Astrocyte (in vitro differentiated cells and primary cell): ENCODE results near the gene FADS2. TPM values are rescaled to one million over a fixed set of nuclear protein-coding genes. Genes with fewer than 3 reads are reported as not detected.

Experiments
- DNase-seq: peaks from one replicate; pipeline ENCODE4 v3.0.0-alpha.2; 2010; ENCODE audit warnings: low read depth
- FAIRE-seq: peaks from 2 replicates; lab custom pipeline; 2011; peaks lifted over from hg19 to GRCh38; lab: Jason Lieb, UNC
- H2AFZ ChIP-seq: 2 replicates; pipeline ENCODE4 v1.6.0; 2012; ENCODE audit warnings: low read depth, low read length, inconsistent platforms
- H3K27ac ChIP-seq: 2 replicates; pipeline ENCODE4 v1.5.1; 2011; ENCODE audit warnings: low read depth, low read length, inconsistent platforms
- H3K27me3 ChIP-seq: 2 replicates; pipeline ENCODE4 v1.6.0; 2011; ENCODE audit warnings: low read length, inconsistent platforms; ENCODE audit not compliant: insufficient read depth
- H3K36me3 ChIP-seq: 2 replicates; pipeline ENCODE4 v1.5.1; 2011; ENCODE audit warnings: low read length, inconsistent platforms; ENCODE audit not compliant: insufficient read depth
- H3K4me1 ChIP-seq: 2 replicates; pipeline ENCODE4 v1.5.1; 2011; ENCODE audit warnings: low read length, inconsistent platforms; ENCODE audit not compliant: insufficient read depth
- H3K4me2 ChIP-seq: 2 replicates; pipeline ENCODE4 v1.6.0; 2012; ENCODE audit warnings: low read length, inconsistent platforms
- H3K4me3 ChIP-seq: 2 replicates; pipeline ENCODE4 v1.5.1; 2011; ENCODE audit warnings: low read depth, mild to moderate bottlenecking, low read length, inconsistent platforms; ENCODE audit not compliant: insufficient read depth
- H3K79me2 ChIP-seq: 2 replicates; pipeline ENCODE4 v1.6.0; 2012; ENCODE audit warnings: mild to moderate bottlenecking, low read length, inconsistent platforms; ENCODE audit not compliant: insufficient read depth
- H3K9ac ChIP-seq: 2 replicates; pipeline ENCODE4 v1.6.0; 2012; ENCODE audit warnings: mild to moderate bottlenecking, low read length, inconsistent platforms
- H3K9me3 ChIP-seq: 2 replicates; pipeline ENCODE4 v1.5.1; 2012; ENCODE audit warnings: low read depth, mild to moderate bottlenecking, low read length, inconsistent platforms; ENCODE audit not compliant: insufficient read depth
- H4K20me1 ChIP-seq: 2 replicates; pipeline ENCODE4 v1.6.0; 2012; ENCODE audit warnings: low read length, inconsistent platforms; ENCODE audit not compliant: insufficient read depth
- H3K27ac Mint-ChIP-seq: one replicate; pipeline ENCODE4 v1.8.0; 2021; ENCODE audit warnings: mild to moderate bottlenecking, mixed read lengths; ENCODE audit not compliant: unreplicated experiment
- H3K27me3 Mint-ChIP-seq: one replicate; pipeline ENCODE4 v1.8.0; 2021; ENCODE audit warnings: low read depth, mixed read lengths; ENCODE audit not compliant: unreplicated experiment
- H3K36me3 Mint-ChIP-seq: one replicate; pipeline ENCODE4 v1.8.0; 2021; ENCODE audit warnings: low read depth, mixed read lengths; ENCODE audit not compliant: unreplicated experiment
- H3K4me1 Mint-ChIP-seq: one replicate; pipeline ENCODE4 v1.8.0; 2021; ENCODE audit warnings: low read depth, mixed read lengths; ENCODE audit not compliant: unreplicated experiment
- H3K4me3 Mint-ChIP-seq: one replicate; pipeline ENCODE4 v1.8.0; 2021; ENCODE audit warnings: mild to moderate bottlenecking, moderate library complexity, mixed read lengths; ENCODE audit not compliant: unreplicated experiment
- H3K9me3 Mint-ChIP-seq: one replicate; pipeline ENCODE4 v1.8.0; 2021; ENCODE audit warnings: mild to moderate bottlenecking, mixed read lengths; ENCODE audit not compliant: unreplicated experiment
- CTCF ChIP-seq: IDR thresholded peaks from 2 replicates; pipeline ENCODE4 v1.5.1; 2011; ENCODE audit warnings: low read depth, mild to moderate bottlenecking, inconsistent platforms, low read length, moderate library complexity; ENCODE audit not compliant: insufficient read depth
- EZH2 ChIP-seq: IDR thresholded peaks from 2 replicates; pipeline ENCODE4 v1.6.1; 2012; ENCODE audit warnings: mild to moderate bottlenecking, low read length, inconsistent platforms; ENCODE audit not compliant: insufficient read depth
- total RNA-seq: library from RNA; stranded (reverse); gene quantifications from 2 replicates; pipeline ENCODE4 v1.2.1, GENCODE V29; 2021

Gene FADS2
- total RNA-seq, 1 donor from 2014 or later = 287 TPM

GRCh38 chr11:61907282-61907681, 79.2 kb downstream of the FADS2 start:
- DNase-seq (no peak), FAIRE-seq (no peak)
- no peaks in the 10 kb centered on the region for H3K4me1 ChIP-seq
- Mint-ChIP-seq H3K4me1 (peaks cover 4% of the 10 kb centered on the region), H3K27me3 (peaks cover 40% of the 10 kb centered on the region), H3K9me3 (peaks cover 1% of the 10 kb centered on the region), H3K36me3 (peaks cover 3% of the 10 kb centered on the region), H3K27ac (no peak overlapping the region), H3K4me3 (no peak overlapping the region)
- H3K79me2 ChIP-seq = no peaks in the 10 kb centered on the region
- no peak overlapping the region for H3K4me2 ChIP-seq
- H3K36me3 ChIP-seq = no peaks in the 10 kb centered on the region
- TF ChIP-seq CTCF (no peak), EZH2 (no peak)
- H2AFZ ChIP-seq = no peak overlapping the region
- H3K9ac ChIP-seq = no peak overlapping the region
- H3K27ac ChIP-seq = no peak overlapping the region
- no peaks in the 10 kb centered on the region for H4K20me1 ChIP-seq
- no peaks in the 10 kb centered on the region for H3K9me3 ChIP-seq
- H3K4me3 ChIP-seq = no peak overlapping the region
- no peaks in the 10 kb centered on the region for H3K27me3 ChIP-seq

GRCh38 chr11:61907871-61908729, 80.0 kb downstream of the FADS2 start:
- Histone ChIP-seq H3K4me3 (no peak overlapping the region), H3K4me2 (no peak overlapping the region), H2AFZ (no peak overlapping the region), H3K79me2 (no peaks in the 10 kb centered on the region), H3K9me3 (no peaks in the 10 kb centered on the region), H3K4me1 (no peaks in the 10 kb centered on the region), H3K9ac (no peak overlapping the region), H3K36me3 (no peaks in the 10 kb centered on the region), H3K27me3 (no peaks in the 10 kb centered on the region), H4K20me1 (no peaks in the 10 kb centered on the region), H3K27ac (no peak overlapping the region)
- Mint-ChIP-seq H3K4me1 (peaks cover 4% of the 10 kb centered on the region), H3K27ac (no peak overlapping the region), H3K4me3 (no peak overlapping the region), H3K27me3 (peaks cover 40% of the 10 kb centered on the region), H3K36me3 (peaks cover 1% of the 10 kb centered on the region), H3K9me3 (peaks cover 1% of the 10 kb centered on the region)
- TF ChIP-seq EZH2 (no peak), CTCF (no peak)
- FAIRE-seq (no peak), DNase-seq (no peak)

- TF ChIP-seq EZH2 (no peak), CTCF (no peak)
- Histone ChIP-seq H3K4me2 (no peak overlapping the region), H3K27me3 (no peaks in the 10 kb centered on the region), H3K9me3 (no peaks in the 10 kb centered on the region), H4K20me1 (no peaks in the 10 kb centered on the region), H3K27ac (no peak overlapping the region), H3K4me3 (no peak overlapping the region), H3K79me2 (no peaks in the 10 kb centered on the region), H3K36me3 (no peaks in the 10 kb centered on the region), H2AFZ (no peak overlapping the region), H3K4me1 (no peaks in the 10 kb centered on the region), H3K9ac (no peak overlapping the region)
- FAIRE-seq (no peak), DNase-seq (no peak)
- Mint-ChIP-seq H3K4me3 (no peak overlapping the region), H3K4me1 (peaks cover 4% of the 10 kb centered on the region), H3K27ac (no peak overlapping the region), H3K9me3 (peaks cover 1% of the 10 kb centered on the region), H3K36me3 (no peaks in the 10 kb centered on the region), H3K27me3 (peaks cover 36% of the 10 kb centered on the region)
Observed at GRCh38 chr11:61908730-61909316, 80.7 kb downstream of the FADS2 start.
